Measurements from ENCODE around the gene GPR176.
"Not testable (repeated sequence)": the region's sequence is repeated elsewhere in the genome, so short reads cannot be mapped to it uniquely, and the experiment has no call there.

The GPR176 gene

GRCh38 chr15:39854161-39854560, 65.9 kb downstream of the GPR176 start:
- no peak for DNase-seq

GRCh38 chr15:39852250-39852649, 67.8 kb downstream of the GPR176 start:
- no peak for DNase-seq

DNA sequence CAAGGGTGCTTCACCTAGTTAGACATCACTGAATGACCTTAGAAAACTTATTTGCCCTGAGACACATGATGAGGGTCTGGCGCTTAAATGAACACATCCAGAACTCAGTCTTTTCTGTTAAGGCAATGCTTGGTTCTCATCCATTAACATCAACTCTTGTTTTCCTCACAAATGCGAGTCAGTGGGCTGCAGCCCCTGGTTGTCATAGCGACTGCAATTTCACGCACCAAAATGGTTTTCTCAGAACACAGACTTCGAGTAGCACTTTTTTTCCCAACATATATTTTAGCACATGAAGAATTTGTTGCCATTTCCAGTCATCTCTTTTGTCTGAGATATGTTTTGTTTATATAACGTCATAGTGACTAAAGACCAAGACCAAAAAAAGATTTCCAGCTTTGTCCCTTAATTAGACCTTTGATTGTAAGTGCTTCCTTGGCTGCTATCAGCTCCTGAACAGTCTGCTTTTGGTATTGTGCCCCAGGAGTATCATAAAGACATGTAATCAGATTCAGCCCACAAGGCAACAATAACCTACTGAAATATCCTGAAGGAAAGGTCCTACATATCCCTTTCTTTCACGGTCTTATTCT, 68.5 kb downstream of the GPR176 start:
- peak; percentile 52 for DNase-seq

DNA sequence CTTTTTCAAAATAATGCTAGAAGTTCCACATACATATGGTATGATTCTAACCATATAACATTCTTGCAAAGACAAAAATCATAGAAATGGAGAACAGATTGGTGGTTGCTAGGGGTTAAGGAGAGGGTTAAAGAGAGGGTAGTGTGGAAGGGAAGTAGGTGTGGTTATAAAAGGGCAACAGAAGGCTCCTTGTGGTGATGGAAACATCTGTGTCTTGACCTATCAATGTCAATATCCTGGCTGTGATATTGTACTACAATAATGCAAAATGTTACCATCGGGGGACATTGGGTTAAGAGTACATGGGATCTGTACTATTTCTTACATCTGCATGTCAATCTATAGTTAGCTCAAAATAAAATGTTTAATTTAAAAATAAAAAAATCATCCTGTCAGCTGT, 69.6 kb downstream of the GPR176 start:
- no peak for DNase-seq

DNA sequence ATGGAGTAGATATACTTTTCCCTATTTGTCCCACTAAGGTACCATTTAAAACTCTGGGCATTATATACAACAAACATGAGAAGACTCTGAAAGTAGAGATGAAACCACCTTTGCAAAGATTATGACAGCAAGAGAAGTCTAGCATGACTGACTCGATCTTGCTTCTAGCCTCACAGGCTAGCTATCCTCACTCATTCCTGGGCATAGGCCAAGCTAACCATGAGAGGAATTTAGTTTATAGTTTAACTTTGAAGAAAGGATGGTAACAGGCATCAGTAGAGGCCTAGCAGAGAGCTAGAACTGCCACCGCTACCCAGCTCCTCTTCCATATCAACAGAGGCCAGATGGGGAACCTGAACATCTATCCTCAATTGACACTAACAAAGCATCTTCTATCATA, 74.0 kb downstream of the GPR176 start:
- DNase-seq = no peak

GRCh38 chr15:39845582-39845981, 74.5 kb downstream of the GPR176 start:
- no peak for DNase-seq

GRCh38 chr15:39843565-39843964, 76.5 kb downstream of the GPR176 start:
- DNase-seq = no peak

- DNase-seq = no peak
Measured at GRCh38 chr15:39837454-39837853, 82.6 kb downstream of the GPR176 start.

- no peak for DNase-seq
Measured at GRCh38 chr15:39835550-39835949, 84.5 kb downstream of the GPR176 start.

DNA sequence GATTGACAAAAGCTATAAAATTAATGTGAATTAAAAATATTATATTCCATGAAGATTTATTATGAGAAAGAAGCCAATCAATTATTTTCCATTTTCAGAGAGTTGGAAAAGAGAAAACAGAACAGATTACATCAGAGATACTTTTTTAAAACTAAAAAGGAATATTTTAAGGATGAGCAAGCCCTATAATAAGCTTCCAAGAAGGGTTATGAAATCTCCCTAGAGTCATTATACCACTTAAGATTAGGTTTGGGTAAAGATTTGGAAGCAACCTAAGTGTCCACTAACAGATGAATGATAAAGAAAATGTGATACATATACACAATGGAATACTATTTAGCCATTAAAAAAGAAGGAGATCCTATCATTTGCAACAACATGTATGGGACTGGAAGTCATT, 85.8 kb downstream of the GPR176 start:
- DNase-seq = no peak

DNA sequence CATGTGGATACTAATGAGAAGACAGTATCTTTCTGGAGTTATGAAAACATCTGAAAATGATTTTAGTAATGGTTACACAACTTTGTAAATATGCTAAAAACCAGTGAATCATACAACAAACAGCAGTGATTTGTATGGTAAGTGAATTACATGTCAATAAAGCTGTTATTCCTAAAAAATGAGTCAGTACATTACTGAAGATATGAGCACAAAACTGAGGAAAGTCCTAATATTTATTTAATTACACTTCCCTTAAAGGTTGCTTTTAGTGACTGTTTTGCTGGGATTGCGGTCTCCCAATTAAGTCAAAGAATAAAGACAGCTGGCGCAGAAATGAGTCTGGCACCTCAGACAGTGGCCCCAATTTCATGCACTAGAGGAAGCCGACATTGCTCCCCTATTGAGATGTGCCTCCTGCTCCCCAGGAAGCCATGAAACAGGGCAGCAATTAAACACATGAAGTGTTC, 86.5 kb downstream of the GPR176 start:
- peak; percentile 39 for DNase-seq

DNA sequence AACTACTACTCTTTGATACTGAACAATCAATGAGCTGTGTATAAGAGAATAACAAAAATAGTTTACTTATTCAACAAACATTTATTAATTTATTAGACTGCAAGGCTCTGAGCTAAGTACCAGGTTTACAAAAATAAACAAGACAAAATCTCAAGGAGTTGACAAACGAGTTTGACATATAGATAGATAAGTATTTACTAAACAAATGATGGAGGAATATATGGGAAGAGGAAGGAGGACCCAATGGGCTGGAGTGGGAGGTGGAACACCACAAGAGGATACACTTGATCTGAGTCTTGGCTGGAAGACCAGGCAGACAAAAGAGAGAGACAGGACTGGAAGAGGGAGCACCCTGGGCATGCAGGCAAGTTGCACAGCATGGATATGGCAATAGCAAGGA, 89.9 kb downstream of the GPR176 start:
- DNase-seq = no peak

DNA sequence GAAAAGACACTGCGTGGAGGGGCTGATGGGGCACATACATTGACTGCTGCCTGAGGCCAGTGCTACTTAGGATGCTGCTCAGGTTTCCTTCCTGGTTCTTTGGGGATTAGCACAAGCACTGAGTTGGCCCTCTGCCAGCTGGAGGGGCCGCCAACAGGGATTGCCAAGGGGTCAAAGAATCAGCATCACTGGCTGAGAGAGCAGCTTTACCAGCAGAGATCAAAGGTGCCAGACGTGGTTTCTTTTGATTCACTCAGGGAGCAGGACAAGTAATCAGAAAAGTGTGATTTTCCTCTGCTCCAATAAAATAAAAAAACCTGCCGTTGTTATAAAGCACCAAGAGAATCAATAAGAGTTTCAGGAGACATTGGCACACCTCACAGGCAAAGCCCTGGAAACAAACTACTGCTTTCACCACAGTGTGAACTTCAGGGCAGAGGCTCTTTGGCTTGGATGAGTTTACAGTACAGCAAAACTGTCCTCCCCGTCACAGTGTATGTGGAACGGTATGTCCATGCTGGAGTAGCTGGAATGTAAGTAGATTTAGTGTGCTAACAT, 91.6 kb downstream of the GPR176 start:
- DNase-seq = peak; percentile 49

DNA sequence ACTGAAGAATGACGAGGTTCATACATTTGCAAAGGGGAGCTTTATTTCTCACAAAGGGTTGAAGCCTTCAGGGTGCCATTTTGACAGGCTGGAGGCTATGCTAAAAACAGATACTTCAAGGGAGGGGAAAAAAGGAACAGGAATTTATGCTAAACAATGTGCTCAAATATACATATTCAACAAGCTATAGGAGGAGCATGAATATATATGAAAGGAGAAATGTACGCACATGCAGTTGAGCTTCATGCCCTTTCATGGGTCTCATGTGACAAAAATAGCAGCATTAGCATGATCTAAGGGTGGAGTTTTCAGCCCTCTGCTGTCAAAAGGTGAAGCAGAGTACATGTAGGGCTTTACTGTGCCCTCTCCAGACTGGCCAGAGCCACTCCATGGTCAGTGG, 93.1 kb downstream of the GPR176 start:
- no peak for DNase-seq

GRCh38 chr15:39823634-39824033, 96.4 kb downstream of the GPR176 start:
- no peak for DNase-seq

DNA sequence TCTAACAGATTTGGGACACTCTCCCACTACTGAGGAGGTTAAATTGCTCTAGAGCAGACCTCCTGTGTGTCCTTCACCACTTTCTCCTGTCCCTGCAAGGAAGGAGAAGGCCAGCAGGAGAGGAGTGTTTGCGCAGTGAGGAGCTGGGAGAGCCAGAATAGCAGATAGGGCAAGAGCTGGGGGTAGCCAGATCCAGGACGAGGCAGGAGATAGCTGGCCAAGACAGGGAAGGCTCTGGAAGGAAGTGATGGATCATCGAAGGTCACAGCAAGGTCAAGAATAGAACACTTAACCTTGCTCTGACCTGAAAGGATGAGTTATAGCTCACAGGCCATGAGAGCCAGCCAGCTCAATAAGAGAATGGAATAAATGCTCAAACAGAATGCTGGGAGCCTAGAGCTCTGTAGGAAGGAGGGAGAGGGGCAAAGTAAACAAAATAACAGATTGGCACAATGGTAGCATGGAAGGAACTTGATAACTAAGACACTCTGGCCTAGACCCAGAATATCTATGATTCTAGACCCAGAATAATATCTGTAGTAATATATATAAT, 99.9 kb downstream of the GPR176 start:
- no peak for DNase-seq

DNA sequence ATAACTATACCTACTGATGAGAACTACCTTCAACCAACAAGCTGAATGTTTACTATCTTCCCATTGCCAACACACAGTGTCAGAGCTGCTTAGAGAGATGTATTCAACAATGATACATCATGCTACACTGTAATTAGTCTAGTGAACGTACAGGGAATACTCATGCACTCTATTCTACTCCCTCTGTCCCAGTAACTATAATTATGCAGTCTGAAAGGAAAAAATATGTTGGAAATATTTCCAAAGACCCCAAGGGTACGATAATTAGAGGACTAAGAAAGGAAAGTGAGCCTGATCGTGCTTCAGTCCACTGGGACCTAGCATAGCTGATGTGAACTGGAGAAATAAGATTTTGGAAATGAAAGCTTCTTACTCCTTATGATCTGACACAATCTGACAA, 100.5 kb downstream of the GPR176 start:
- DNase-seq = no peak

DNA sequence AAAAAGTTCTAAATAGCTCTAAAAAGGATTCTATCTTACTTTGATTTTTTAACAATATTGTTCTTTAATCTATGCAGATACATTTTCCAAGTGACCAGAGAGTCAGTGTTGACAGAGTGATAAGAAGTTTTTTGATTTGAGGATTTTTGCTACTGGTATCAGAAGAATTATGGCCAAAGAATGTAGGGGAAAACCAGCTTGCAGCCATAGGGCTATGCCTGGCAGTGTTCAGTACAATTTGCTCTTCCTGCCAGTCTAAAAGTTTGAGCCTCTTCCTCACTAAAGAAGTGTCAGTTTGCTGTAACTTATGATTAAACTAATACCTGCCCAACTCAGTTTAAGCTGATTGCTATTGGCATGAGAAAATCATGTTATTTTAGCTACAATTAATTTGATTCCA, 102.2 kb downstream of the GPR176 start:
- DNase-seq = no peak

DNA sequence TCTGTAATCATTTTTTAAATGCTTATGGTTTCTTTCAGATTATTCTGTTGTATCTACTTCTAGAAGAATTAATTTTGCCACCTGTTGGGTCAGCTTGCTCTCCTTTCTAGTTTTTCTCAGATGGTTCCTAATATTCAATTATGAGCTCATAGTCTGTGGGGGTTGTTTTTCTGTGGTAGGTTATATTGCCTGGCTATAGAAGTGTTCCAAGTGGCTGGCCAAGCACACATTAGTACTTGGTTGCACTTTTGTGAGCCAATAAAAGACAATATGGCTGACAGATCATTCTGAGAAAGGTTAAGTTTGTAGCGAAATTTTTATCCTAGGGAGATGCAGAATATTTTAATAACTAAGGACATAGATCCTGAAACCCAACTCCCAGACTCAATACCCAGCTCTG, 105.6 kb downstream of the GPR176 start:
- no peak for DNase-seq

- not testable (repeated sequence) for DNase-seq
Measured at GRCh38 chr15:39812651-39813050, 107.4 kb downstream of the GPR176 start.

DNA sequence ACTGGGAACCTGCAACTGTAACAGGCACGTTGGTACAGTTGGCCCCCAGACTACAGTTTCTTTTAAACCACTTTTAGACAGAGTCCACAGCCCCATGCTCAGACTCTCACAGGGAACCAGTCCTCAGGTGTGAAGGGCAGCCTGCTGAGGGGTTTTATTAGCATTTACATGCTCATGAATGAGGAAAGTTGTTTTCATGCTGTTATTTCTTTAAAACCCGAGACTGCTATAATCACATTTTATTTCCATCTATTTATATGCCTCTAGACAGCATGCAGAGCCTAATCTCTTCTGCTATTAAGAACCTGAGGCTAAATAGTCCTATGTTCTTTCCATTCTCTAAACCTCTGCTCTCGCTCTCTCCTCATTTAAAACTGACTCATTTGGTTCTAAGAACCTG, 111.2 kb downstream of the GPR176 start:
- DNase-seq = no peak

DNA sequence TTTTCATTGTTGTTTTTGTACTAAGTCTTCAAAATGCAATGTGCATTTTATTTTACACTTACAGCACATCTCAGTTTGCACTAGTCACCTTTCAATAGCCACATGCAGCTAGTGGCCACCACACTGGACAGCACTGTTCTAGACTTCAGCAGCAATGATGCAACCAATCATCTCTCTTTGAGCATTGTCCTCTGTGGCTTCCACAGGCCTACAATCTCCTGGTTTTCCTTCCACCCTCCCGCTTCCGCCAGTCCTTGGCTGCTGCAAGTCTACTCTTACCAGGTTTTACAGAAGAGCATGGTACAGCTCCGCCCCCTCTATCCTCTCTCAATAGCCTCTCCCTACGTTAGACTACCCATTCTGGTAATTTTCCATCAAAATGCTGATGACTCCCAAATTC, 112.3 kb downstream of the GPR176 start:
- DNase-seq = no peak

DNA sequence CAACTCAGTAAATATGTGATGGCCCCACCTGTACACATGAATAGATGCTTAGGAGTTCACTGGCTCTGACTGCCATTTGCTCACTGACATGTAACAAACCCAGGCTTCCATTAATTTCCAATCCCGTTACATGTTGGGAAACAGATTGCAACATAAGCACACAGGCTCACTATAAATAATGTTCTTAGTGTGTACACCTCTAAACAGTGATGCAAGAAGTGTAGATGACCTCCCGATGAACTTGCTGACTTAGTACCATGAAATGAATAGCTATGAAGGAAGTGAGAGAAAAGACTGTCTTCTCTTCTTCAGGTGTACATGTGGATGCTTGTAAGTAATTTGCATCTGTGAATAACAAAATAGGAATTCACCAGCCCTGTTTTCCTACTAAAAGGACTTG, 116.0 kb downstream of the GPR176 start:
- DNase-seq = no peak

DNA sequence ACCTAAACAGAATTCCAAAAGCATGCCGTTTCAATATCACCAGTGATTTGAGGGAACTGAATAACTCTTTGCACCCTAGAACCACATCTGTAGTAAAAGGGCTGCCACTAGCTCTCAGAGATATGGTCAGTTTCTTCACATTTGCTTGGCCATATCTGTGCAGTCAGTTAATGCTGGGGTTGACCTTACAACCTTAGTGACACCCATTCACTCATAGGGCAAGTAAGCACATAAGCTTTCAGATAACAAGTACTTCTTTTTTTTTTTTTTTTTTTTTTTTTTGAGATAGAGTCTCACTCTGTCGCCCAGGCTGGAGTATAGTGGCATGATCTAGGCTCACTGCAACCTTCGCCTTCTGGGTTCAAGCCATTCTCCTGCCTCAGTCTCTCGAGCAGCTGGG, 117.0 kb downstream of the GPR176 start:
- no peak for DNase-seq
